CD4-positive, alpha-beta T cell treated with Interleukin-10 for 1 hour (primary cell): ENCODE data around the gene PKP1.

Source experiments
- DNase-seq: peaks from one replicate; pipeline ENCODE4 v3.0.0-alpha.2; 2020

Gene PKP1

DNA sequence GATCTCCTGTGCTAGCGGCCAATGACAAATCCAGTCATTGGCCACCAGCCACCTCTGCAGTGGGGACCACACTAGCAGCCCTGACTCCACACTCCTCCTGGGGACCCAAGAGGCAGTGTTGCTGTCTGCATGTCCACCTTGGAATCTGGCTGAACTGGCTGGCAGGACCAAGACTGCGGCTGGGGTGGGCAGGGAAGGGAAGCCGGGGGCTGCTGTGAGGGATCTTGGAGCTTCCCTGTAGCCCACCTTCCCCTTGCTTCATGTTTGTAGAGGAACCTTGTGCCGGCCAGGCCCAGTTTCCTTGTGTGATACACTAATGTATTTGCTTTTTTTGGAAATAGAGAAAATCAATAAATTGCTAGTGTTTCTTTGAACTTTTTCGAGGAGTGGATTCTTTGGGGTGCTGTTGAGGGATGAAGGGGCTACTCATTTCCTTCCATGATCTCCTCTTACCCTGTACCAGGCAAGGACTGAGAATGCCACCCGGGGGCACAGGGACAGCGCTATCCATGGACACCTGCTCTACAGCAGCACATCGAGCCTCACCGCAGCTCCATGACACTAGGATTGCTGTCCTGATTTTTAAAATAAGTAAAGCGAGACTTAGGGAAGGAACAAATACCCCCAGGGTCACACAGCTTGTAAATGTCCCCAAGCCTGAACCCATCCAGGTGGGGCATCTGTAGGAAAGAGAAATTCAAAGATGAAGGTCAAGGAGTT lies 49.5 kb downstream of the PKP1 start:
- DNase-seq = no peak

- DNase-seq = no peak
Observed at GRCh38 chr1:201334325-201335173, 51.2 kb downstream of the PKP1 start.

GRCh38 chr1:201335174-201335870 lies 52.0 kb downstream of the PKP1 start:
- DNase-seq = no peak

DNA sequence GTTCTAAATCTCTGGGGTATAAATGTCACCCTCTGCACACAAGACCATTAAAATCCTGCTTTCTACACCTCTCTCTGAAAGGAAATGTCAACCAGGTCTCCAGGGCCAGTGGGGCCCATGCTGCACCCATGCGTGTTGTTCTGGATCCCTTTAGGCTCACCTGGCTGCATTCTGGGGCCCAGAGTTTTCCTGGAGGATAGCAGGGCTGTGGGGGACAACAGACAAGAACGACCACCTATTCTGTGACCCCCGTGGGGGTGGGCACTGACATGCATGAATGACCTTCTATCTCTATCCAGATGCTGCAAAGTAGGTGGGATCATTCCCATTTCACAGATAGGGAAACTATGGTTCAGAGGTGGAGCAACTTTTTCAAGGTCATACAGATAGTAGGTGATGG lies 52.6 kb downstream of the PKP1 start:
- no peak for DNase-seq

GRCh38 chr1:201336711-201337450 lies 53.6 kb downstream of the PKP1 start:
- DNase-seq = no peak

GRCh38 chr1:201341377-201341776 lies 58.1 kb downstream of the PKP1 start:
- no peak for DNase-seq

- DNase-seq = no peak
Observed at GRCh38 chr1:201344206-201345080, 61.1 kb downstream of the PKP1 start.

GRCh38 chr1:201345081-201345355 lies 61.7 kb downstream of the PKP1 start:
- DNase-seq = no peak

GRCh38 chr1:201346337-201346939 lies 63.1 kb downstream of the PKP1 start:
- no peak for DNase-seq

GRCh38 chr1:201346987-201347386 lies 63.7 kb downstream of the PKP1 start:
- no peak for DNase-seq

DNA sequence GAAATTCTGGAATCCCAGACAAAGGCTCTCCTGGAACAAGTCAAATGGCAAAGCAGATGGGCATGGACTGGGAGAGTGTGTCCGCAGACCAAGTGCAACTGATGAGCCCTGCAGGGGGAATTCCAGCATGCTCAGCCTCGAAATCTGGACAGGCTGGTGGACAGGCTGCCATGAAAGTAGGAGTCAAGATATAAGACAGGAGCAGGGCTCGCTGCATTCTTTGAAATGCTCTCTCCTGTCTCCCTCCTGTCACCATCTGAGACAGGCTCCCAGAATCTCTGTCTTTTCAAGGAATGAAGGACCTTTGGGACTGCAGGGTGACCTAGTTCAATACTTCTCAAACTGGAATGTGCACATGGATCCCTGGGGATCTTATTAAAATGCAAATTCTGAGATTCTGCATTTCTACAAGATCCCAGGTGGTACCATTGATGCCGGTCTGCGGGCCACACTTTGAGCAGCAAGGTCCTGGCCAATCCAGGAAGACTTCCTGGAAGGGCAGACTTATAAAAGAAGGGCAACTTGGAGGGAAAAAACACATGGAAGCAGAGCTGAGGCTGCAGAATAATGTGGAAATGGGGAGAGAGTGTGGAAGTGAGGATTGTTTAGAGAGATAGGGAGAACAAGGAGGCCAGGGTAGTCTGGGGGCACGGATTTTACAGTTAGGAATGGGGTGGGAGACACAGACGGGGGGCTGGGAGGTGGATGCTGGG lies 64.3 kb downstream of the PKP1 start:
- no peak for DNase-seq

DNA sequence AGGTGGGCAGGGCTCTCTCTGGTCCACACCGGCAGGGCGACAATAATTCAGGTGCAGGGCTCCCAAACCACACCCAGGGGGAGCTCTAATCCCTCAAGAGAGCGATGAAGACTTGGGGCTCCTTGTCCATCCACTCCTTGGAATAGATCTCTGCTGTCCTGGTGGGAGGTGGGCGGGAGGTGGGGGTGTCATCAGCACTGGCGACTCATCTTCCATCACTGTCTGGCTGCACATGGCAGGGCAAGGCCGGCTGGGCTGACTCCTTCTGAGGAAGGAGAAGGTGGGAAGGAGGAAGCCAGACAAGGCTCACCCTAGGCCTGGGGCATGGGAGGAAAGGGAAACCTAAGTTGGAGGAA lies 64.9 kb downstream of the PKP1 start:
- no peak for DNase-seq

DNA sequence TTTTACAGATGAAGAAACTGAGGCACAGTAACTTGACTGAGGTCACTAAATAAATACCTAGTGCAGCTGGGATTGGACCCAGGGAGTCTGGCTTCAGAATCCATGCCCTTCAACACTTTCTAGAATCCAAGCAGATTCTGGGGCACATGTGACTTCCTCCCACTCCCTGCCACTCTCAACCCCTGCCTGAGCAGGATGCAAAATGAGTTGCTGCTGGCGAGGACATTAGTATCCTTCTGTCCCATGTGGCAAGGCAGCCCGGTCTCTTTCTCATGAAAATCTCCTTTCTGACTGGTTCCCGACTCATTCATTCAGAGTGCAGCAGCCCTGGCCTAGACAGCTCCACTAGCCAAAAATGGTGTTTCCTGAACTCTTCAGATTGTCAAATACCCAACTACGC lies 65.8 kb downstream of the PKP1 start:
- no peak for DNase-seq

- no peak for DNase-seq
Observed at GRCh38 chr1:201350361-201350725, 67.0 kb downstream of the PKP1 start.

- no peak for DNase-seq
Observed at GRCh38 chr1:201350884-201351283, 67.6 kb downstream of the PKP1 start.

DNA sequence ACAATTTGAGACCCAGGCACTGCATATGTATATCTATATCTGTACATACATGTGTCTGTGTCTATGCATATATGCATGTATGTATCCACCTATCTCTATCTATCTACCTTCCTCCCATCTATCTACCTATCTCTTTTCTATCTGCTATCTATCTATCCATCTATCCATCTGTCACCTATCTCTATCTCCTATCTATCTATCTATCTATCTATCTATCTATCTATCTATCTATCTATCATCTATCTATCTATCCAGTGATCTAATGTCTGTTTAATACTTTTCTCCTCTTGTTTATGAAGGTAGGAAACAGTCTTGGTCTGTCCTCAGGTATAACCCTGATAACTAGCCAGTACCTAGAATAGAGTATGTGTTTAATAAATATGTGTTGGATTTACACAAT lies 68.3 kb downstream of the PKP1 start:
- no peak for DNase-seq

DNA sequence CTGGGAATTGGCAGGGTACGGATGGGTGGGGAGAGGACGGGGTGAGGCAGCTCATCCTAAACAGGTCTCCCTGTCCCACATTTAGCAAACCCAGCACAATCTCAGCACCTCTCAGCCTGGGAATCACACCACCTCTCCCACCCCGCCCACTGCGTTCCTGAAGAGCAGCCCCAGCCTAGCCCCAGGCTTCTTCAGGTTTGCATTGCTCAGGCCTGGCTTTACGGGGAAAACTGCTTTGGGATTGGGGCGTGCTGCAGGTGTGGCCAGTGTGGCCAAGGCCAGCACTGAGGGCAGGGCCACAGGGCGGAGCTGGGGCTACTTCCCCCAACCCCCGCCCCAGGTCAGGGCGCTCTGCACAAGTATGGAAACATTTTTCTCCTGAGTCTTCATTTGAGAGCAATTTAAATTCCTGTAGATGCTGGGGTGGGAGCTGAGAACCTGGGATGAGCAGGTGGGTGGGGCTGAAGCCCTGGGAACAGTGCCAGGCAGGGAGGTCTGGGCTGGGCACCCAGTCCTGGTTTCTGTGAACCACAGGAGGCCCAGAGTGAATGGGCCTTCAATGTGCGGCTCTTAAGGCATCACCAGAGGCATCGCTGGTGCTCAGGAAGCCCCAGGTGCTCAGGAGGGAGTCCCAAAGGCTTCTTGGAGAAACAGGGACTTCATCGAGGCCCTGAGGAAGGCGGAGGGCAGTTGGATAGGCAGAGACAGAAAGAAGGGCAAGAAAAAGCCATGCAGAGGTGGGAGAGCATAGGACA lies 70.1 kb downstream of the PKP1 start:
- no peak for DNase-seq

- no peak for DNase-seq
Observed at GRCh38 chr1:201354151-201354900, 71.0 kb downstream of the PKP1 start.

- no peak for DNase-seq
Observed at GRCh38 chr1:201354901-201355295, 71.6 kb downstream of the PKP1 start.

DNA sequence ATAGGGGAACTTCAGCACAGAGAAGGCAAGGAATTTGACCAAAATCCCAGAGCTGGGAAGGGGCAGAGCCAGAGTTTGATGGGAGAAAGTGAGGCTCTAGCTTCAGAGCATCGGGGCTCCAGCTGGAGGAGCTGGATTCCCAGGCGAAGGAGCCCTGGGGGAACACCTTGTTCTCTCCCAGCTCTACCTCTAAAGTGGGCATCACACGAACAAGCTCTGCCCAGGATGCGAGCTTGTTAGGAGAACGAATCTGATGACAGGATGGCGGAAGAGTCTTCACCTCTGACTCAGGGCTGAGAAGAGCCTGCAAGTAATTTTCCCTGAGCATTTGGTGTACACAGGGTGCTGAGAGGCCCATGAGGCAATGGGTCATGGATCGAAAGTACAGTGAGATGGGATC lies 72.2 kb downstream of the PKP1 start:
- no peak for DNase-seq
